ENCODE measurements around the gene CASKIN2. TPM values are rescaled to one million over a fixed set of nuclear protein-coding genes. Genes with fewer than 3 reads are reported as not detected.

Gene CASKIN2
- total RNA-seq, 1 experiment from 2014 or later = 37.0 TPM

- no peak overlapping the region for H2BK20ac ChIP-seq (ENCODE audit: low read depth, low read length, poor library complexity, severe bottlenecking)
- Mint-ChIP-seq H3K4me1 (no peaks in the 10 kb centered on the region), H3K9me3 (no peaks in the 10 kb centered on the region), H3K27me3 (ENCODE audit: low read depth) (no peaks in the 10 kb centered on the region; the same call in 1 of the 2 replicates), H3K4me3 (no peak overlapping the region), H3K36me3 (ENCODE audit: insufficient read depth in 1 of 3, low read depth in 3 of 3) (peaks cover 0 to 44% (median 23%) of the 10 kb centered on the region in 3 experiments; a peak in 5 of 7 replicates), H3K27ac (0 out of 7 replicates have a peak overlapping the region, but pooled peaks of 1 of the 3 experiments have one; percentile 40)
- H3K27me3 ChIP-seq (ENCODE audit: insufficient read depth, low read length) = no peaks in the 10 kb centered on the region
- H2BK12ac ChIP-seq (ENCODE audit: insufficient read length, low read depth, low read length) = no peak overlapping the region
- H3K9ac ChIP-seq (ENCODE audit: extremely low read depth, insufficient read length, low read length) = no peak overlapping the region
- no peak overlapping the region for H3K56ac ChIP-seq (ENCODE audit: insufficient read length, low read depth, low read length)
- H4K20me1 ChIP-seq (ENCODE audit: control insufficient read depth, insufficient read depth, insufficient read length) = no peaks in the 10 kb centered on the region
- H2BK15ac ChIP-seq (ENCODE audit: low read depth, low read length) = no peak overlapping the region
- H4K5ac ChIP-seq (ENCODE audit: insufficient read length, low read depth, low read length) = no peak overlapping the region
- no peak overlapping the region for H4K91ac ChIP-seq (ENCODE audit: insufficient read length, low read depth, low read length)
- no peaks in the 10 kb centered on the region for H3K79me1 ChIP-seq (ENCODE audit: insufficient read depth, low read depth, low read length, poor library complexity, severe bottlenecking)
- no peaks in the 10 kb centered on the region for H3K9me3 ChIP-seq (ENCODE audit: control insufficient read depth, low read depth, low read length)
- no peak overlapping the region for H3K23ac ChIP-seq (ENCODE audit: insufficient read length, low read depth, low read length)
- no peak overlapping the region for H2AK5ac ChIP-seq (ENCODE audit: insufficient read length, low read length)
- no peak overlapping the region for H2BK120ac ChIP-seq (ENCODE audit: low read depth, low read length, poor library complexity, severe bottlenecking)
- H3K14ac ChIP-seq (ENCODE audit: insufficient read depth, low read length) = no peak overlapping the region
- H3K4me1 ChIP-seq (ENCODE audit: insufficient read depth, low read length) = no peaks in the 10 kb centered on the region
- no peaks in the 10 kb centered on the region for H3K23me2 ChIP-seq (ENCODE audit: insufficient read length, low read depth, low read length, poor library complexity, severe bottlenecking)
- no peak overlapping the region for H3T11ph ChIP-seq (ENCODE audit: low read length)
- TF ChIP-seq CTCF (conservative IDR thresholded peaks at IDR 0.05) = no peak
- no peak overlapping the region for H2BK5ac ChIP-seq (ENCODE audit: insufficient read length, low read length)
- no peak overlapping the region for H4K8ac ChIP-seq (replicated peaks; ENCODE audit: insufficient read length, low read depth, low read length)
- H3K79me2 ChIP-seq (ENCODE audit: insufficient read depth, low read length) = no peaks in the 10 kb centered on the region
- H2AFZ ChIP-seq (ENCODE audit: low read length) = no peak overlapping the region
- H3K18ac ChIP-seq (ENCODE audit: insufficient read length, low read depth, low read length) = no peak overlapping the region
- DNase-seq = no peak
- no peak overlapping the region for H3K4me2 ChIP-seq (ENCODE audit: insufficient read depth, insufficient read length, low read length)
- WGBS (ENCODE audit: extremely low coverage, insufficient read length, low lambda C conversion rate) = no CpG with 5 or more reads among the region's 23 CpGs
- H3K27ac ChIP-seq (ENCODE audit: insufficient read length, low read depth, low read length) = no peak overlapping the region
- no peak overlapping the region for H3K4ac ChIP-seq (ENCODE audit: low read depth, low read length)
Measured at GRCh38 chr17:75503337-75503950, 11.9 kb downstream of the CASKIN2 start.
